HG03066 (cell line): ENCODE measurements around the gene KRT81.
"Not testable (repeated sequence)": the region's sequence is repeated elsewhere in the genome, so short reads cannot be mapped to it uniquely, and the experiment has no call there.

Experiments used
- ATAC-seq: cut with Tn5 transposase; IDR thresholded peaks from one replicate; pipeline ENCODE4 v1.9.1; 2021; ENCODE audit warnings: low read depth; ENCODE audit not compliant: unreplicated experiment

KRT81 gene

GRCh38 chr12:52318241-52318990, 27.1 kb upstream of the KRT81 start:
- ATAC-seq, result no peak

- ATAC-seq, result no peak
Observed at GRCh38 chr12:52317468-52318052, 26.2 kb upstream of the KRT81 start.

DNA sequence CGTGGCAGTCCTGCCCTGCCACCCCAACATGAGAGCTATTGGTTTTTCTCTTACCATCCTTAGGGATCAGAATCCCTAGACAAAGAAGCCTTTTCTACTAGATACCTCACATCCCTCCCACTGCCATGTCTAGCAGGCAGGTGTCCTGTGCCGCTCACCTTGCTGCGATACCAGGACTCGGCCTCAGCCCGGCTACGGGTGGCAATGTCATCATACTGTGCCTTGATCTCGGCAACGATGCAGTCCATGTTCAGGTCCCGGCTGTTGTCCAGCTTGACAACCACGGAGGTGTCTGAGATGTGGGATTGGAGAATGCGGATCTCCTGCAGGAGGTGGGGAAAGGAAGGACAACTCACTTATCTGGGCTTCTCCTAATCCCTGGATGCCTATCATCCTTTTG, 25.4 kb upstream of the KRT81 start:
- ATAC-seq, result no peak

- ATAC-seq, result no peak
Observed at GRCh38 chr12:52316290-52316689, 25.0 kb upstream of the KRT81 start.

DNA sequence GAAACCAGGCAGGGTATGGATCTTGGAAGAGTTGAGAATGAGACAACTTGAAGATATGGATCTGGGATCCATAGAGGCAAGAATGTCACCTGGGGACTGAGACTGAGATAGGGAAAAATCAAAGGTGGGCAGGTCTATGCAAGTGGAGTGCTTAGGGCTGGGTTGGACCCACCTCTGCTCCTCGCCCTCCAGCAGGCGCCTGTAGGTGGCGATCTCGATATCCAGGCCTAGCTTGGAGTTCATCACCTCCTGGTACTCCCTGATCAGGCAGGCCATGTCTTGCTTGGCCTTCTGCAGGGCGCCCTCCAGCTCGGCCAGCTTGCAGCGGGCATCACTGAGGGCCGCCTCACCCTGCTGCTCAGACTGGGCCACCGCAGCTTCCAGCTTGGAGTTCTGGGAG, 24.4 kb upstream of the KRT81 start:
- not testable (repeated sequence) for ATAC-seq

DNA sequence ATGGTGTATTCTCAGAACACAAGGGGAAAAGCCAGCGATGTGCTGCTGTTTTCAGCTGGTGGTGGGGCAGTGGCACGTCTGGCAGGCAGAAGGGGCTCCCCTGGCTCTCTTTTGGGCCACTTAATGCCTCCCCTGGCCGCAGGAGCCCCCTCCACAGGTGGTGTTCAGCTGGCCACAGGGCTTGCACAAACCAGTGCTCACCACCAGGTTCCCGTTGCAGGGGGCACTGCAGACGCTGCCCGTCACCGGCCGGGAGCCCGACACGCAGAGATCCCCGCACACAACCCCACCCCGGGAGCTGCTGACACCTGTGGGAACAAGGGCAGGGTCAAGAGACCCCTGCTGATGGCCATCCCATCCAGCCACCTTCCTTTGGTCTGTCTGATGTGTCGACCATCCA, 23.2 kb upstream of the KRT81 start:
- no peak for ATAC-seq

DNA sequence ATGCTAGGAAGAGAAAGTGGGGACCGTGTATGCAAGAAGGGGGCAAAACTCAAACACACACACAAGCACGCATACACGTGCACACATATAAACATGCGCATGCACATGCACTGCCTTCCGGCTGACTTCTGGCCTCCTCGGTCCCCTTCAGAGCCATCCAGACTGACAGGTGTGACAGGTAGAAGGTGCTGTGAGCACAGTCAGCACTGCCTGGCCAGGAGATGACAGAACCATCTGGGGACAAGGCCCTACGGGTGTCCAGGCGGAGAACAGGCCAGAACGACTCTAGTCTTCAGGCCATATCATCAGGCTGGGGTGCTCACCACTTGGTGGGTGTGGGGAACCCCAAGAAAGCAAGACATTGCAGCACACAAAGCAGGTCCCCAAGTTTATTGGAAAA, 22.6 kb upstream of the KRT81 start:
- no peak for ATAC-seq

DNA sequence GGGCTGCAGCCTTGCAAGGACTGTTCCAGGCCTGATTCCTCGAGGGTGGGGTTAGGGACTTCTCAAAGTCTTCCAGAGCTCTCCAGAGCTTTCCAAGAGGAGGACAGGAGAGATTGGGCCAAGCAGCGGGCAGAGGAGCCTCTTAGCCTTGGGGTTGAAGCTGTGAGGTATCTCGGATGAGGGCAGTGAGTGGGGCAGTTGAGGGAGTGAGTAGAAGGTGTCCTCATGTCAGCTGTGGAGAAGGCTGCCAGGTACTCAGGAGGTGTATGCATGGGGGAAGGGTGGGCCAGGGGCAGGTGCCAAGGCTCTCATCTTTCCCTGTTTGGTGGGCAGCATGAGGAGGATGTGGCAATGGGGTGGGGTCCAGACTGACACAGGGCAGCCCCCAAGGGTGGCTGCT, 22.1 kb upstream of the KRT81 start:
- ATAC-seq, result no peak

- no peak for ATAC-seq
Observed at GRCh38 chr12:52312086-52312485, 20.8 kb upstream of the KRT81 start.

DNA sequence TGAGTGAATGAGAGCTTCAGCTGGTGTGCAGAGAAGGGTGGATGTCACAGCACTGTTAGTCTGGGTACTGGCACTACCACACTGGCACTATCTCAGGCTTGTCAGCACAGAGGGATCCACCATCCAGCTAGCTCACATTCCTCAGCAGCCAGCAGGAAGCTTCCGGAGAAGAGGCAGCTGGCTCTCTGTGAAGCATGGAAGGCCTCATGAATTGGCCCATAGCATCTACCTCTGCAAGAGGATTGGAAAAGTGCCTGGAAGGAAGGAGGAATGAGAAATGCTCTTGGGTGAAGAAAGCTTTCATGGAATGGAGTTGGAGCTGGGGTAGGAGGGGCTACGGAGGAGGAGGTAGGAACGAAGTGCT, 19.9 kb upstream of the KRT81 start:
- no peak for ATAC-seq

DNA sequence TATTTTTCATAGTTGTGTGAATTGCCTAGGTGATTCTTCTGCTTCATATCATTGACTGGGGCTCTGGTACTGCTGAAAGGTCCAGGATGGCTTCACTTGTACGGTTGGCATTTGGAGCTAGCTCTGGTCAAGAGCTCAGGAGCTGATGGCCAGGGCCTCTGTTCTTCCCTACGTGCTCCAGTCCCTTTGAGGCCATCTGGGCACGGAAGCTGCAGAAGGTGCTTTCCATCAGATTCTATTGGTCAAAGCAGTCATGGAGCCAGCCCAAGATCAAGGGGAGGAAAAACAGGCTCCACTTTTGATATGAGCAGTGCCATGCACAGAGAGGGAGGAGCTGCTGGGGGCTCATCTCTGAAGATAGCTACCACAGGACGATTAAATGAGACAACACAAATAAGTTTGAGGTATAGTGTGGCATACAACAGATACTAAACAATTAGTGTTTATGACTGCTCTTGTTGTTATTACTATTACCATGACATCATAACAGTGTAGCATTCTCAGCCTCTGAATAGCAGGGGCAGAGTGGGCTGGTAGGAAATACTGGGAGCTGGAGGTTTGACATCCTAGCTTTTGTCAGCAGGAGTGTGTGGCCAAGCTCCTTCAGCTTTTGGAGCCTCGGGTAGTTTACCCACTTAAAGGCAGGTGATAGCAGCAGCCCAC, 19.4 kb upstream of the KRT81 start:
- no peak for ATAC-seq

GRCh38 chr12:52308806-52309425, 17.6 kb upstream of the KRT81 start:
- no peak for ATAC-seq

- no peak for ATAC-seq
Observed at GRCh38 chr12:52307836-52308805, 16.8 kb upstream of the KRT81 start.

- no peak for ATAC-seq
Observed at GRCh38 chr12:52306731-52307130, 15.4 kb upstream of the KRT81 start.

DNA sequence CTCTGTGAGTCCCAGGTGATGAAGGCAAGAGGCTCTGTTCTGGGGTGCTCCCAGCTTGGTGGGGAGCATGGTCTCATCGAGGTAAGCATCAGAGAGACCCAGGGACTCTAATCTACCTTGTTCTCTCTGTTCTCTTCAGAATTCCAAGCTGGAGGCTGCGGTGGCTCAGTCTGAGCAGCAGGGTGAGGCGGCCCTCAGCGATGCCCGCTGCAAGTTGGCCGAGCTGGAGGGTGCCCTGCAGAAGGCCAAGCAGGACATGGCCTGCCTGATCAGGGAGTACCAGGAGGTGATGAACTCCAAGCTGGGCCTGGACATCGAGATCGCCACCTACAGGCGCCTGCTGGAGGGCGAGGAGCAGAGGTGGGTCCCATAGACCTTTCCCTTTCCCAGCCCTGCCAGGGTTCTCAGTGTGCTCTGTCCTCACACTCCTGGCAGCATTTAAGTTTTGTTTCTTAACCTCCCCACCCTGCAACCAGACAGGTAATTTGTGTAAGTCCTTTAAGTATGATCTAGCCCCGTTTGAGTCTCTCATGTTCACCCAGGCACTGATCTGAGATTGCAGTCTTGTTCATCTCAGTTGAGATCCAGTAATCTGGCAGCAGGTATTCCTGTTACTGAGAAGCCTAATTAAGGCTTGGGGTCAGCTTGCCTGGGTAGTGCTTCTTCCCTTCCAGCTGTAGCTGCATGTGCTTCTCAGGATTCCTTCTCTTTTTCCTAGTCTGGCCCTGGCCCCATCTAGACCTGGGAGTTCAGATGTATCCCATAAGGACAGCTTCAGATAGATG, 14.8 kb upstream of the KRT81 start:
- no peak for ATAC-seq

DNA sequence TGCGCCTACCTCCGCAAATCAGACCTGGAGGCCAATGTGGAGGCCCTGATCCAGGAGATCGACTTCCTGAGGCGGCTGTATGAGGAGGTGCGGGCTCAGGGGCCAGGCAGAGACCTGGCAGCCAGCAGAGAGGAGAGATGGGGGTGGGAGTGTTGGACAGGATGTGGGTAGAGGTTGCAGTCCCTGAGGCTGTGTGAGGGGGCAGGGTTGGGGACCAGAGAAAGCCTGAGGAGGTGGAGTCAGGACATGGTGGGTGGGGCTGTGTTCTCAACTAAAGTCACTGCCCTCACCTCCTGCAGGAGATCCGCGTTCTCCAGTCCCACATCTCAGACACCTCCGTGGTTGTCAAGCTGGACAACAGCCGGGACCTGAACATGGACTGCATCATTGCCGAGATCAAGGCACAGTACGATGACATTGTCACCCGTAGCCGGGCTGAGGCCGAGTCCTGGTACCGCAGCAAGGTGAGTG, 13.6 kb upstream of the KRT81 start:
- ATAC-seq, result peak; percentile 93

DNA sequence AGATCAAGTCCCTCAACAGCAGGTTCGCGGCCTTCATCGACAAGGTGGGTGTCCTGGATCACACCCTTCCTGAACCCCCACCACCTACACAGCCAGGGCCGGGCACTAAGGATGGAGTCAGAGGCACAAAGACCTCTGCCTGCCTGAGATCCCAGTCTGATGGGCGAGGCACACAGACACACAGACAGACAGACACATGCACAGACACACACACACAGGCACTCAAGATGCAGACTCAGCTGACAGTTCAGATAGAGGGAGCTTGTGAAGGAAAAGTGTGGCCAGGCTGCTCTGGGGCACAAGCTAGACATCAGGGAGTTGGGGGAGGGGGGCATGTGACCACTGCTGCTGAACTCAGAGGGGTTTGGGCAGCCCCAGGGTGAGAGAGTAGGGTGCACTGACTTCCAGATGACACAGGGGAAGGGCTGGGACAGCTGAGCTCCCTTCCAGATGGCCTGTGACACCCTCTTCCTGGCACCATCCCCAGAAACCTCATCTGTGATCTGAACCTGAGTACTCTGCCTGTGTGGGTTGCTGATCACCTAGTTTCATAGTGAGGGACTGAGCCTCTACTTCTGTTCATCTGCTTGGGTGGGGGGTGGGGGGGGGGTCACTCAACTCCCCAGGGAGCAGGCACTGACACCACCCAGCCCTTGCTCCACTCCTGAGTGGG, 11.0 kb upstream of the KRT81 start:
- ATAC-seq, result not testable (repeated sequence)

DNA sequence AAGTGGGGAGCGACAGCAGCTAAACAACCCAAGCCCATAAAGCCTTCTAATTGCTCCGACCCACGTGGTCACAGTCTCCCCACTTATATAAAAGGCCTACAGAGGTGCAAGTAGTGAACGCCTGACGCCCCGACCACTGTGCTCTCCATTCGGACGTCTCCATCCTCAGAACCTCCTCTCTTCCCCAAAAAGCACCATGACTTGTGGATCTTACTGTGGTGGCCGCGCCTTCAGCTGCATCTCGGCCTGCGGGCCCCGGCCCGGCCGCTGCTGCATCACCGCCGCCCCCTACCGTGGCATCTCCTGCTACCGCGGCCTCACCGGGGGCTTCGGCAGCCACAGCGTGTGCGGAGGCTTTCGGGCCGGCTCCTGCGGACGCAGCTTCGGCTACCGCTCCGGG, 10.4 kb upstream of the KRT81 start:
- ATAC-seq, result not testable (repeated sequence)
